BE2C (cell line): ENCODE data around the gene MELTF.

ENCODE experiments used
- DNase-seq: peaks from one replicate; pipeline ENCODE4 v3.0.0-alpha.2; 2020
- H3K27me3 ChIP-seq: fragments of 250-450 bp; sonication (Bioruptor Pico); 2 replicates; pipeline ENCODE4 v1.5.1; 2020; ENCODE audit warnings: mild to moderate bottlenecking
- H3K36me3 ChIP-seq: fragments of 250-450 bp; sonication (Bioruptor Pico); 2 replicates; pipeline ENCODE4 v1.5.1; 2020; ENCODE audit warnings: mild to moderate bottlenecking
- H3K4me1 ChIP-seq: fragments of 250-450 bp; sonication (Bioruptor Pico); 2 replicates; pipeline ENCODE4 v1.5.1; 2020
- H3K4me3 ChIP-seq: 2 replicates; pipeline ENCODE4 v1.5.1; 2011; ENCODE audit warnings: low read depth, low read length
- H3K9me3 ChIP-seq: fragments of 250-450 bp; sonication (Bioruptor Pico); 2 replicates; pipeline ENCODE4 v1.5.1; 2020
- CTCF ChIP-seq: IDR thresholded peaks from 2 replicates; pipeline ENCODE4 v1.5.1; 2012; ENCODE audit warnings: mild to moderate bottlenecking, low read depth, low read length

The MELTF gene

GRCh38 chr3:196975349-196975748 lies 54.3 kb downstream of the MELTF start:
- Histone ChIP-seq H3K4me1 (no peaks in the 10 kb centered on the region), H3K4me3 (no peak overlapping the region), H3K27me3 (no peaks in the 10 kb centered on the region; the same call in 1 of the 2 replicates), H3K36me3 (no peaks in the 10 kb centered on the region), H3K9me3 (no peaks in the 10 kb centered on the region)
- DNase-seq = no peak
- no peak for TF ChIP-seq CTCF

GRCh38 chr3:196974661-196975060 lies 55.0 kb downstream of the MELTF start:
- H3K4me1 ChIP-seq = no peaks in the 10 kb centered on the region
- peaks cover 6% of the 10 kb centered on the region for H3K27me3 ChIP-seq
- TF ChIP-seq CTCF = no peak
- H3K9me3 ChIP-seq = no peaks in the 10 kb centered on the region; the same call in 1 of the 2 replicates
- no peaks in the 10 kb centered on the region for H3K36me3 ChIP-seq
- DNase-seq = no peak
- H3K4me3 ChIP-seq = no peak overlapping the region

GRCh38 chr3:196971094-196971698 lies 58.4 kb downstream of the MELTF start:
- H3K9me3 ChIP-seq = no peaks in the 10 kb centered on the region; the same call in 1 of the 2 replicates
- DNase-seq = no peak
- H3K36me3 ChIP-seq = no peaks in the 10 kb centered on the region
- H3K4me3 ChIP-seq = no peak overlapping the region
- H3K4me1 ChIP-seq = no peaks in the 10 kb centered on the region
- TF ChIP-seq CTCF = no peak
- H3K27me3 ChIP-seq = peaks cover 9% of the 10 kb centered on the region

- no peak for TF ChIP-seq CTCF
- DNase-seq = no peak
- H3K4me1 ChIP-seq = no peaks in the 10 kb centered on the region
- H3K4me3 ChIP-seq = no peak overlapping the region
- H3K9me3 ChIP-seq = no peaks in the 10 kb centered on the region; the same call in 1 of the 2 replicates
- no peaks in the 10 kb centered on the region for H3K36me3 ChIP-seq
- peaks cover 9% of the 10 kb centered on the region for H3K27me3 ChIP-seq
These were observed 59.0 kb downstream of the MELTF start for GRCh38 chr3:196970547-196971093.

- Histone ChIP-seq H3K9me3 (no peaks in the 10 kb centered on the region; the same call in 1 of the 2 replicates), H3K27me3 (peaks cover 9% of the 10 kb centered on the region), H3K36me3 (no peaks in the 10 kb centered on the region), H3K4me1 (no peaks in the 10 kb centered on the region), H3K4me3 (peak overlapping the region; percentile 74)
- DNase-seq = peak; percentile 85
- TF ChIP-seq CTCF = no peak; the same call in 1 of the 2 replicates
These were observed 59.7 kb downstream of the MELTF start for GRCh38 chr3:196969660-196970546.
